ENCODE data around the gene ADAMTSL2.

The ADAMTSL2 gene

GRCh38 chr9:133612816-133613215 lies 78.3 kb downstream of the ADAMTSL2 start:
- H3K27me3 ChIP-seq, result peaks cover 75% of the 10 kb centered on the region
- no peak overlapping the region for H3K4me3 ChIP-seq (ENCODE audit: low read depth in 1 of 2, low read length in 1 of 2)
- TF ChIP-seq, protein P1, sequence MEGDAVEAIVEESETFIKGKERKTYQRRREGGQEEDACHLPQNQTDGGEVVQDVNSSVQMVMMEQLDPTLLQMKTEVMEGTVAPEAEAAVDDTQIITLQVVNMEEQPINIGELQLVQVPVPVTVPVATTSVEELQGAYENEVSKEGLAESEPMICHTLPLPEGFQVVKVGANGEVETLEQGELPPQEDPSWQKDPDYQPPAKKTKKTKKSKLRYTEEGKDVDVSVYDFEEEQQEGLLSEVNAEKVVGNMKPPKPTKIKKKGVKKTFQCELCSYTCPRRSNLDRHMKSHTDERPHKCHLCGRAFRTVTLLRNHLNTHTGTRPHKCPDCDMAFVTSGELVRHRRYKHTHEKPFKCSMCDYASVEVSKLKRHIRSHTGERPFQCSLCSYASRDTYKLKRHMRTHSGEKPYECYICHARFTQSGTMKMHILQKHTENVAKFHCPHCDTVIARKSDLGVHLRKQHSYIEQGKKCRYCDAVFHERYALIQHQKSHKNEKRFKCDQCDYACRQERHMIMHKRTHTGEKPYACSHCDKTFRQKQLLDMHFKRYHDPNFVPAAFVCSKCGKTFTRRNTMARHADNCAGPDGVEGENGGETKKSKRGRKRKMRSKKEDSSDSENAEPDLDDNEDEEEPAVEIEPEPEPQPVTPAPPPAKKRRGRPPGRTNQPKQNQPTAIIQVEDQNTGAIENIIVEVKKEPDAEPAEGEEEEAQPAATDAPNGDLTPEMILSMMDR (IDR thresholded peaks at IDR 0.05), result no peak

DNA sequence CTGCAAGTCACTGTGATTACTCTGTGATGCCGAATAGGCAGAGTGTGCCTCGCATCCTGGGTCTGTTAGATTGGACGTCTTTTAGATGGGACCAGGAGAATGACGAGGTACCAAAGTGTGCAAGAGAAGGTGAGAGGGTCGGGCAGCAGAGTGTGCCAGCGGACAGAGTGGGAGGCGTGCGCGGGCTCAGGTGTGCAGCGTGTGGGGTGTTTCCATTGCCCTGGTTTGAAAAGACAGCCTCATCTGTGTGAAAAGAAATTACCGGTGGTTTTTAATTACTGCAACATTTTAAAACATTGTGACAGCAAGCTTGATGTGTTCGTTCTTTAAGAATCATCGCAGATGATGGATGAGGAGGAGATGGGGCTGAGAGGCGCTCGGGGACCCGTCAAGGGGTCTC lies 78.9 kb downstream of the ADAMTSL2 start:
- H3K4me1 ChIP-seq (ENCODE audit: control insufficient read depth in 1 of 2, insufficient read depth in 1 of 2, low read depth in 1 of 2, low read length in 1 of 2), result no peaks in the 10 kb centered on the region
- H3K4me3 ChIP-seq (ENCODE audit: low read depth in 1 of 2, low read length in 1 of 2), result no peak overlapping the region
- TF ChIP-seq, protein P1 (IDR thresholded peaks at IDR 0.05), result no peak
- no peaks in the 10 kb centered on the region for H3K36me3 ChIP-seq
- H3K27ac ChIP-seq, result no peak overlapping the region
- H3K27me3 ChIP-seq, result peaks cover 70% of the 10 kb centered on the region
- H3K9me3 ChIP-seq, result no peaks in the 10 kb centered on the region

More at GRCh38 chr9:133612816-133613215, 78.3 kb downstream of the ADAMTSL2 start:
- H3K4me1 ChIP-seq (ENCODE audit: control insufficient read depth in 1 of 2, insufficient read depth in 1 of 2, low read depth in 1 of 2, low read length in 1 of 2), result no peaks in the 10 kb centered on the region
- no peaks in the 10 kb centered on the region for H3K36me3 ChIP-seq
- H3K27ac ChIP-seq, result no peak overlapping the region
- no peaks in the 10 kb centered on the region for H3K9me3 ChIP-seq

DNA sequence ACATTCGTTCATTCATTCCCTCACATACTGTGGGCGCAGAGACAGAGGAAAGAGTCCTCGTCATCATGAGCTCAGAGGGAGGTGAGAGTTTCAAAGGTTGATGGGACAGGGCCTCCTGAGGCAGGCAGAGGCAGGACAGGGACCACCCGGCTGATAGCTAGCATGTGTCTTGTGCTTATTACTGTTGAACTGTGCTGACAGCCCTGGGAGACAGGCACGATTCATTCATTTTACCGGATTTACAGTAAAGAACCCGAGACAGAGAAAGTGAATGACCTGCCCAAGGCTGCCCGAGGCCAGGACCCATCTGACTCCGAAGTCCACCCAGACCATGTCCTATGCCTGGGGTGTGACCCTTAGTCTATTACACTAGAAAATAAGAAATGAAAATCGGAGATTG lies 79.6 kb downstream of the ADAMTSL2 start:
- Histone ChIP-seq H3K9me3 (no peaks in the 10 kb centered on the region), H3K27me3 (peaks cover 68% of the 10 kb centered on the region), H3K27ac (no peak overlapping the region), H3K4me3 (ENCODE audit: low read depth in 1 of 2, low read length in 1 of 2) (no peak overlapping the region), H3K4me1 (ENCODE audit: control insufficient read depth in 1 of 2, insufficient read depth in 1 of 2, low read depth in 1 of 2, low read length in 1 of 2) (no peaks in the 10 kb centered on the region), H3K36me3 (no peaks in the 10 kb centered on the region)
- TF ChIP-seq, protein P1 (IDR thresholded peaks at IDR 0.05), result no peak

- no peaks in the 10 kb centered on the region for H3K9me3 ChIP-seq
- no peaks in the 10 kb centered on the region for H3K4me1 ChIP-seq (ENCODE audit: control insufficient read depth in 1 of 2, insufficient read depth in 1 of 2, low read depth in 1 of 2, low read length in 1 of 2)
- no peak overlapping the region for H3K27ac ChIP-seq
- no peak overlapping the region for H3K4me3 ChIP-seq (ENCODE audit: low read depth in 1 of 2, low read length in 1 of 2)
- TF ChIP-seq, protein P1 (IDR thresholded peaks at IDR 0.05), result no peak
- peaks cover 68% of the 10 kb centered on the region for H3K27me3 ChIP-seq
- H3K36me3 ChIP-seq, result no peaks in the 10 kb centered on the region
These were observed 80.2 kb downstream of the ADAMTSL2 start for GRCh38 chr9:133614678-133615077.

- TF ChIP-seq, protein P1 (IDR thresholded peaks at IDR 0.05), result no peak
- Histone ChIP-seq H3K36me3 (no peaks in the 10 kb centered on the region), H3K4me1 (ENCODE audit: control insufficient read depth in 1 of 2, insufficient read depth in 1 of 2, low read depth in 1 of 2, low read length in 1 of 2) (no peaks in the 10 kb centered on the region), H3K27me3 (peaks cover 68% of the 10 kb centered on the region), H3K27ac (no peak overlapping the region), H3K9me3 (no peaks in the 10 kb centered on the region), H3K4me3 (ENCODE audit: low read depth in 1 of 2, low read length in 1 of 2) (no peak overlapping the region)
These were observed 80.7 kb downstream of the ADAMTSL2 start for GRCh38 chr9:133615186-133615585.
